8988T (cell line): ENCODE results near the gene EIF4E1B.

Experiments used
- DNase-seq: peaks from one replicate; pipeline ENCODE4 v3.0.0; 2011

The EIF4E1B gene

GRCh38 chr5:176628406-176629228 lies 1.9 kb upstream of the EIF4E1B start:
- no peak for DNase-seq

- DNase-seq = no peak
Measured at GRCh38 chr5:176629317-176629852, 1.1 kb upstream of the EIF4E1B start.

- DNase-seq = no peak
Measured at GRCh38 chr5:176630681-176631222, 277 bp downstream of the EIF4E1B start.

DNA sequence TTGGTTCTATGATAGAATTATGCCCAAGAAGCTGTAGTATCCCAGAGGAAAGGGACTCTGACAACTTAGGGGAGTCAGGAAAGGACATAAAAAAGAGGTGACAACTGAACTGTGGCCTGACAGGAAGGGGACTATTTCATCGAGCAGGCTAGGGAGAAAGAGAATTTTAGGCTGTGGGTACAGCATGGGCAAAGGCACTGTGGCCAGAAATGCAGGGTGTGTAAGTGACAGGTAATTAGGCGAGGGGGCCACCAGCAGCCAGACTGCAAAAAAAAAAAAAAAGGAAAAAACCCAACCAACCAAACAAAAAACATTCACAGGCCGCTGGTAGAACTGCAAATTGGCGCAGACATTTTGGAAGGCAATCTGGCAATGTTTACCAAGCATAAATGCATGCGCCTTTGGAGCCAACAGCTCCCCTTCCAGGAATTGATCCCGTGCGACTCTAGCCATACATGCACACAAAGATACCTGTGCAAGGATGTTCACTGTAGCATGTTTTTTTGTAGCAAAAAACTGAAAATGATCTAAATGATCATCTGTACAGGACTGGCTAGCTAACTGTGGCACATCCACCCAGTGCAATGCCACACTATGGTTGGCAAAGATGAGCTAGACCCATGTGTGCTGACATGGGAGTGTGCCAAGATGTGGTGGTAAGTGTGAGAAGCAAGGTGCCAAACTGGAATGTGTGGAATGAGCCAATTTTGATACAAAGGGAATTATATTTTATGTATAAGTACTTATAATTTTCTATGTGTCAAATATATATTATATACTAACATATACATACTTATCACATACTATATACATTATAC lies 1.1 kb downstream of the EIF4E1B start:
- no peak for DNase-seq

DNA sequence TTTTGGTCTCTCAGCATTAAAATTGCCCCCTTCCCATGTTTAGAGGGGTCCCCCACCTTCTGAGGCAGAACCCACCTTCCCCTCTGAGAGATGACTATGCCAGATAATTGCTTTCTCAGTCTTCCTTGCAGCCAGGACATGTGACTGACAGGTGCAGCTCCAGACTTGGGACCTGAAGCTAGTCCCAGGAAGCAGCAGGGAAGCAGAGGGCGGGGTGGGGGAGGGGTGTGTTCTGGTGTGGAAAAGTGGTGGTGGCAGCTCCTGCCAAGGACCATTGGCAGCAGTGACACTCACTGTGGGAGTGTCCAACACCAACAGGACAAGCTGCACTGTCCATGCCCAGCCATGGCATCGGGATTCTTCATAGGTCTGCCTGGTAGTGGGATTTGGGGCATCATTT lies 2.3 kb downstream of the EIF4E1B start:
- DNase-seq = no peak

GRCh38 chr5:176633598-176633997 lies 3.1 kb downstream of the EIF4E1B start:
- DNase-seq = no peak

DNA sequence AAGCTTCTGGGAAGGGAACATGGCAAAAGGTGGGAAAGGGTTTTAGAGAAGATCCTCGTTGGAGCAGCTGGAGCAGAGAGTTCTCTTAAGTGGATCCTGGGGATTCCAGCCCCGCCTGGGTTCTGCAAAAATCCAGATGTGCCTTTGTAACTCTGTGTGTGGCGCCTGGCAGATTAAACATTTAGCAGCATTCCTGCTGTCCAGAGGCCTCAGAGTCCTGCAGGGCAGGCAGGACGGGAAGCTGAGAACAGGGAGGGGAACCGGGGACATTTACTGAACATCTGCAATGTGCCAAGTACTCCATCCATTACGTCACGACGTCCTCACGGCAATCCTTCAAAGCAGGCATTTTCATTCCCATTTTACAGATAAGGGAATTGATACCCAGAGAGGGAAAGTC lies 6.0 kb downstream of the EIF4E1B start:
- DNase-seq = no peak

GRCh38 chr5:176637556-176637955 lies 7.1 kb downstream of the EIF4E1B start:
- no peak for DNase-seq

DNA sequence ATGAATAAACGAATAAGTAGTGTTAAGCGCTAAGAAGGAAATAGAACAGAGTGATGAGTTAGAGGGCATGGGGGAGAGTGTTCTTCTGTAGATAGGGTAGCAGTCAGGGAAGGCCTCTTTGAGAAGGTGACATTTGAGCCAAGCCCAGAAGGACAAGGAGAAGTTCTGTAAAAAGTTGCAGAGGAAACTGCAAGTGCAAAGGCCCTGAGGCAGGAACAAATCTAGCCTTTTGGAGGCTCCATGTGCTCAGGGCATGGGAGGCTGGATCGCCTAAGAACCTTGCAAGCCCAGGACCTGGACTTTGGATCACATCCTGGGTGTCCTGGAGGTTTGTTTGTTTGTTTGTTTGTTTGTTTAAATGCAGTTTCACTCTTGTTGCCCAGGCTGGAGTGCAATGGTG lies 8.0 kb downstream of the EIF4E1B start:
- DNase-seq = no peak

- DNase-seq = no peak
Measured at GRCh38 chr5:176639208-176639607, 8.7 kb downstream of the EIF4E1B start.

- no peak for DNase-seq
Measured at GRCh38 chr5:176639981-176640380, 9.5 kb downstream of the EIF4E1B start.

GRCh38 chr5:176640616-176641015 lies 10.1 kb downstream of the EIF4E1B start:
- DNase-seq = no peak

DNA sequence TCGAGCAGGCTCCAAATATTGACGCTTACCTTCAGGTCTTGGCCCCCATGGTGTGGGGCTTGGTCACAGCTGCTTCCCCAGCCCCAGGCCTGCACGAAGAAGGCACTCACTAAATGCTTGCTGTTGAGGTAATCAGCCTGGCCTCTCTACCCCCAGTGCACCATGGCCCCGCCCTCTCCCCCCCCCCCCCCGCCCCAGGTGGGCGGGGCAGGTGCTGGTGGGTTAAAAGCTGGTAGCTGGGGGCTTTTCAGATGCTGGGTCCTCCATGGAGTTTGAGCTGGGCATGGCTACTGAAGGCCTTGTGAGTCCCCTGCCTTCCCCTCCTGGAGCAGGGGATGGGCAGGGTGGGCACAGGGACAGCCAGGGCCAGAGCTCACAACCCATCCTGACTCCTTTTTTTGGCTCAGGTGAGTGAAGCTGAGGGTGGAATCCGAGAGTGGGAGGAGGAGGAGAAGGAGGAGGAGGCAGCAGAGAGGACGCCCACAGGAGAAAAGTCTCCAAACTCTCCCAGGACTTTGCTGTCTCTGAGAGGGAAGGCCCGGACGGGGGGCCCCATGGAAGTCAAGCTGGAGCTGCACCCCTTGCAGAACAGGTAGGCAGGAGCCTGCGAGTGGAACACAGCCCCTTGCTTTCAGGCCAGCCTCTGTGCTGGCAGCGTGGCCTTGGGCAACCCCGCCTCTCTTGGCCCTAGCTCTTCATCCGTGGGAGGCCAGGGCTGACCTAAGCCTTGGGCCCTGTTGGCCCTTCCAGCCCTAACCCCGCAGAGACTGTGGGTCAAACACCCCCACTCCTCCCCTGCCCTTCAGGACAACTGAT lies 12.4 kb downstream of the EIF4E1B start:
- DNase-seq = no peak

GRCh38 chr5:176643491-176644219 lies 13.2 kb downstream of the EIF4E1B start:
- DNase-seq = no peak

GRCh38 chr5:176644294-176644693 lies 13.8 kb downstream of the EIF4E1B start:
- no peak for DNase-seq

DNA sequence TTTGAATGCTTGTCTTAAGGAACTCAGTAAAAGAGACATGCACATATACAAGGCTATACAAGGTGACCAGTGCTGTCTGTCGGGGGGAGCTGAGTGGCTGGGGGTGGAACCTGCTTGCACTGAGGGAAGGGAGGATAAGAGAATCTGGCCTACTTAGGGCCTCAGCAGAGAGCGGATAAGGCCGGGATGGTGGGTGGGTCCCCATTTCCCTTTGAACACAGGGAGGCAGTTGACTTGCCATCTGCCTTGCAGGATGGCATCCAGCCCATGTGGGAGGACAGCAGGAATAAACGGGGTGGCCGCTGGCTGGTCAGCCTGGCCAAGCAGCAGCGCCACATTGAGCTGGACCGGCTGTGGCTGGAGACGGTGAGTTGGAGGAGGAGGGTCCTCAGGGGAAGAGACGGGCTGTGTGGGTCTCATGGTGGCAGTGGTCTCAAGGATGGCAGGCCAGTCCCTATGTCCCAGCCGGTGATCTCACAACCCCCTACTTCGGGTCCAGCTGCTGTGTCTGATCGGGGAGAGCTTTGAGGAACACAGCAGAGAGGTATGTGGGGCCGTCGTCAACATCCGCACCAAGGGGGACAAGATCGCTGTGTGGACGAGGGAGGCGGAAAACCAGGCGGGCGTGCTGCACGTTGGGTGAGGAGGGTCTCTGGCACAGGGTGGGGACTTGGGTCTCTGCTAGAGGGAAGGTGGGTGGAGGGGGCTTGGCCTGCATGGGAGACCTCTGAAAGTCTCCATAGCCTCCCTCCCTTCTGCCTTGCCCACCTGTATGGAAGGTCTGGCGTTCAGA lies 14.6 kb downstream of the EIF4E1B start:
- DNase-seq = no peak

- DNase-seq = no peak
Measured at GRCh38 chr5:176646049-176646706, 15.7 kb downstream of the EIF4E1B start.

- no peak for DNase-seq
Measured at GRCh38 chr5:176646707-176647029, 16.2 kb downstream of the EIF4E1B start.

DNA sequence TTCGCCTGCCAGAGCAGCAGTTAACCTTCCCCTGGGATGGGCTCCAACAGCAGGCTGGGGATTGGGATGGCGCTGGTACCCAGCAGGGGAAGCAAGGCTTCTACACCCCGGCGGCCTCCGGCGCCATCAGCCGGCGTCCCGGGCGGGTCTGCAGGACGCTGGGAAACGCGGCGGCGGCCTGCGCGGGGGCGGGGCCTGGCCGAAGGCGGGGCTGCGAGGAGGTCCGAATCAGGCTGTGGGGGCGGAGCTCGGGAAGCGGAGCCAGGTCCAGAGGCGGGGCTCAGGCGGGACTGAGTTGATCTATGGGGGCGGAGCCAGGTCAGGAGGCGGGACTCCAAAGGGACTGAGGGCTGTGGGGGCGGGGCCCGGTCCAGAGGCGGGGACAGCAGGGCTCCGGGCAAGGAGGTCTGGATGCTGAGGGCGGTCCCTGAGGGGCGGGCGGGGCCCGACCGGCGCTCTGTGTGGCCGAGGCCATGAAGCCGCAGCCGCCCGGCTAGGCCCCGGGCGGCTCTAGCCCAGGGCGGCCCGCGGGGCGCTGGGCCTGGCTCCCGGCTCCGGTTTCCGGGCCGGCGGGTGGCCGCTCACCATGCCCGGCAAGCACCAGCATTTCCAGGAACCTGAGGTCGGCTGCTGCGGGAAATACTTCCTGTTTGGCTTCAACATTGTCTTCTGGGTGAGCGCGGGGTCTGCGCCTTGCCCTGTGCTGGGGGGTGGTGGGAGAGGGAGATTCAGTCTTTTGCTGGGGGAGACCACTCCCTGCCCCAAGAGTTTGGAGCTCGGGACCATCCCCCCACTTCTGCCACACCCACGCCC lies 16.8 kb downstream of the EIF4E1B start, which contains the start of gene TSPAN17:
Gene TSPAN17, plus strand, starts transcription at position 455 of the 813 bp plus-strand sequence. Its CDS starts 132 bp downstream, at position 587.
- peak; percentile 99 for DNase-seq
